NB4 (cell line): ENCODE results near the gene KCNK3.

ENCODE experiments used
- MYC ChIP-seq: IDR thresholded peaks from 2 replicates; pipeline ENCODE4 v1.6.1; 2011; ENCODE audit warnings: low read depth, low read length
- TF ChIP-seq, protein P1 (sequence below): IDR thresholded peaks from one replicate; pipeline ENCODE4 v1.5.1; 2012; ENCODE audit warnings: low read depth, low read length

DNA sequence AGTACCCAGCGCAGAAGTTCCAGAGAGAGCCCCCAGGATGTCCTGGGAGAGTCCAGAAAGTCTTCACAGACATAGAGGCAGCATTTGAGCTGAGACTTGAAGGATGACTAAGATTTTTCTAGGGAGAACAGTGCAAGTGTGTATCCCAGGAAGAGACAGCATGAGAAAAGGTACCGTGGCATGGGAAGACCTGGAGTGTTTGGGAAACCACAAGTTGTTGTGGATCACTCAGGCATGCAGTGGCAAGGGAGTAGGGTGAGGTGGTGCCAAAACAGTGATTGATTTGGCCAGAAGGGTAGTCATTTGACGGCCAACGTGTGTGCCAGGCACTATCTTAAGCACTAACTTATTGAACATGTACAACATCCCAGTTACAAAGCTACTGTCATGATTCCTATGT is 24.5 kb upstream of the KCNK3 start:
- TF ChIP-seq, protein P1, sequence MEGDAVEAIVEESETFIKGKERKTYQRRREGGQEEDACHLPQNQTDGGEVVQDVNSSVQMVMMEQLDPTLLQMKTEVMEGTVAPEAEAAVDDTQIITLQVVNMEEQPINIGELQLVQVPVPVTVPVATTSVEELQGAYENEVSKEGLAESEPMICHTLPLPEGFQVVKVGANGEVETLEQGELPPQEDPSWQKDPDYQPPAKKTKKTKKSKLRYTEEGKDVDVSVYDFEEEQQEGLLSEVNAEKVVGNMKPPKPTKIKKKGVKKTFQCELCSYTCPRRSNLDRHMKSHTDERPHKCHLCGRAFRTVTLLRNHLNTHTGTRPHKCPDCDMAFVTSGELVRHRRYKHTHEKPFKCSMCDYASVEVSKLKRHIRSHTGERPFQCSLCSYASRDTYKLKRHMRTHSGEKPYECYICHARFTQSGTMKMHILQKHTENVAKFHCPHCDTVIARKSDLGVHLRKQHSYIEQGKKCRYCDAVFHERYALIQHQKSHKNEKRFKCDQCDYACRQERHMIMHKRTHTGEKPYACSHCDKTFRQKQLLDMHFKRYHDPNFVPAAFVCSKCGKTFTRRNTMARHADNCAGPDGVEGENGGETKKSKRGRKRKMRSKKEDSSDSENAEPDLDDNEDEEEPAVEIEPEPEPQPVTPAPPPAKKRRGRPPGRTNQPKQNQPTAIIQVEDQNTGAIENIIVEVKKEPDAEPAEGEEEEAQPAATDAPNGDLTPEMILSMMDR: no peak
- no peak for TF ChIP-seq MYC
